Activated naive CD4-positive, alpha-beta T cell treated with anti-CD3 and anti-CD28 coated beads, Interleukin-2, amount 50 U/mL, for 24 hours (primary cell): Measurements from ENCODE around the gene MRPS15.

ENCODE experiments used
- H3K27ac Mint-ChIP-seq: one replicate; pipeline ENCODE4 v1.8.0; 2021; ENCODE audit warnings: mild to moderate bottlenecking, mixed read lengths
- H3K27me3 Mint-ChIP-seq: one replicate; pipeline ENCODE4 v1.8.0; 2021; ENCODE audit warnings: mixed read lengths
- H3K36me3 Mint-ChIP-seq: one replicate; pipeline ENCODE4 v1.8.0; 2021; ENCODE audit warnings: mixed read lengths
- H3K4me1 Mint-ChIP-seq: one replicate; pipeline ENCODE4 v1.8.0; 2021; ENCODE audit warnings: mixed read lengths
- H3K4me3 Mint-ChIP-seq: one replicate; pipeline ENCODE4 v1.8.0; 2021; ENCODE audit warnings: mild to moderate bottlenecking, mixed read lengths
- H3K9me3 Mint-ChIP-seq: one replicate; pipeline ENCODE4 v1.8.0; 2021; ENCODE audit warnings: mixed read lengths

The MRPS15 gene

DNA sequence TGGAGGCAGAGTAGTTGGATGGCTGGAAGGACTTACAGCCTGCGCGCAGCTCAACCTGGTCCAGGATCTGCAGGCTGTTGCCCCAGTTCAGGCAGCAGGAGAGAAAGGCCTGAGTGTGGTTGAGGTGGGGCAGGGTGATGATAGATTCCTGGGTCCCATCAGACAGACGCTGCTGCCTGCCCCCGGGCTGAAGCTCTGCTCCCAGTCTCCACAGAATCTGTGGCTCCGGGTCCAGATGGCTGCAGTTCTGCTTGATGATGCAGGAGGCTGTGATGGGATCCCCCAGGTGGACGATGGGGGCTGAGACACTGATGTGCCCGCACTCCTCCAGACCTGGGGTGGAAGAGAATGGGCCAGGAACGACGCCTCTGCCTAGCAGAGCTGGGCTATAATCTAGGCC lies 11.2 kb upstream of the MRPS15 start:
- no peak overlapping the region for H3K27ac Mint-ChIP-seq
- H3K27me3 Mint-ChIP-seq = no peaks in the 10 kb centered on the region
- H3K4me3 Mint-ChIP-seq = no peak overlapping the region
- no peaks in the 10 kb centered on the region for H3K36me3 Mint-ChIP-seq
- no peaks in the 10 kb centered on the region for H3K9me3 Mint-ChIP-seq
- H3K4me1 Mint-ChIP-seq = no peaks in the 10 kb centered on the region

DNA sequence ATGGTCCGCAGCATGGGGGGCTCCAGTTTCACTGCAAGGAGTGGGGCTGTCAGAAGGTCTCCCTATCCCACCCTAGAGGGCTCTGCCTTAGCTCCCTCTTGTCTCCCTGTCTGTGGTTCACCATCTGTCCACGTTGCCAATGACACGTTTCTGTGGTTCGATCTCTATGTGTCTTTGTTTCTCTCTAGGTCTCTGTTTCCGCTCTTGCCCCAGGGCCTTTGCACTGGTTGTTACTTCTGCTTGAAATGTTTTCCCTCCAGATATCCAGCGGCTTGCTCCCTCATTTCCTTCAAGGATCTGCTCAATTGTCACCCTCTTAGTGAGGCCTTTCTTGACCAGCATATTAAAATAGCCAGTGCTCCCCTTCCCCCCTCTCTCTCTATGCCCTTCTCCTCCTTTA lies 8.5 kb upstream of the MRPS15 start:
- no peaks in the 10 kb centered on the region for H3K9me3 Mint-ChIP-seq
- no peak overlapping the region for H3K27ac Mint-ChIP-seq
- no peaks in the 10 kb centered on the region for H3K27me3 Mint-ChIP-seq
- H3K4me3 Mint-ChIP-seq = no peak overlapping the region
- H3K36me3 Mint-ChIP-seq = no peaks in the 10 kb centered on the region
- no peaks in the 10 kb centered on the region for H3K4me1 Mint-ChIP-seq

DNA sequence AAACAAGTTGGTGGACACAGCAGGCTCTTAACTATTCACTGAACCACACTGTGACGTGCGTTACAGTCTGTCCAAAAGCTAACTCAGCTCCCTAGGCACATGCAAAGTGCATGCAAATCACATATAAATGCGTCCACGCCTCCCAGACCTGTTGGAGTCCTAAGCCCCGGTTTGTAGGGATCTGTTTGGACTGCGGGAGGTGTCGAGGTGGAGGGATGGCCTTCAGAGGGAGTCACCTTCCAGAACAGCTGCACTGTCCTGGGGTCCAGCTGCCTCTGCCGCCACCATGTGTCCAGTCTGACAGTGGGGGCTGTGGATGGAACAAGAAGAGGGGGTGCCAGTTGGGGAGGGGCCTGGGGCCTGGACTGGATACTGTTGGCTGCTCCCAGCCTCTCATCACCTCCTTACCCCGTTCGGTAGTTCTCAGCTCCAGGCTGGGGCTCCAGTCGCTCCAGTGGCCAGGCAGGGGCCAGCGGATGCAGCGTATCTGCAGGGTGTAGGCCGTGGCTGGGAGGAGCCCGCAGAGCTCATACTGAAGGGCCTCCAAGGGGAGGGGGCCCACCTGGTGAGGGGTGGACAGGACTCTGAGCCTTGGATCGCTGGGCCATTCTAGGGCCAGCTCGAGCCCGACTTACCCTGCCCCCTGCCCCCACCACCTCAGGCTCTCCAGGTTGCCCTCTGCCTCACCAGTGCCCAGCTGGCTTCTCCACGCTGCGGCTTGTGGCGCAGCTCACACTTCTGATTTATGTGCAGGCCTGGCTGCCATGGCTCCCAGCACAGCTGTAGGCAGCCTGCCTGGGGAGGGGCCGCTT lies 7.9 kb upstream of the MRPS15 start:
- H3K36me3 Mint-ChIP-seq = no peaks in the 10 kb centered on the region
- no peak overlapping the region for H3K4me3 Mint-ChIP-seq
- H3K27me3 Mint-ChIP-seq = no peaks in the 10 kb centered on the region
- H3K9me3 Mint-ChIP-seq = no peaks in the 10 kb centered on the region
- H3K27ac Mint-ChIP-seq = no peak overlapping the region
- no peaks in the 10 kb centered on the region for H3K4me1 Mint-ChIP-seq

DNA sequence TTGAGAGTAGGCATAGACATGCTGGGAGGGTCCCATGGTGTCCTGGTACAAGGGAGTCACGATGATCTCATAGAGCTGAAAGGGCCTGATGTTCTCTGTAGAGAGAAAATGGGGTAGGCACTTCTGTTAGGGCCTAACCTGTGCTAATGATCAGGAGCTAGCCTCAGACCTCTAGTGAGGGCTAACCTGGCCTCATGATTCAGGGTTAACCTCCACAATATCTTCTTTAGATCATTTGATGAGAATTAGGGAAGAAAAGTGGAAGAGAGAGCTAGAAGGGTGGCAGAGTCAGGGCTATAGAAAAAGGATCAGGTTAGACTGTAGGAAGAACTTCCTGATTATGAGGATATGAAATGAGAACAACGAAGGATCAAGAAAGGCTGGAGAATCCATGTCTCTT lies 5.0 kb upstream of the MRPS15 start:
- Mint-ChIP-seq H3K4me3 (no peak overlapping the region), H3K36me3 (no peaks in the 10 kb centered on the region), H3K27ac (no peak overlapping the region), H3K9me3 (no peaks in the 10 kb centered on the region), H3K4me1 (peaks cover 8% of the 10 kb centered on the region), H3K27me3 (no peaks in the 10 kb centered on the region)

DNA sequence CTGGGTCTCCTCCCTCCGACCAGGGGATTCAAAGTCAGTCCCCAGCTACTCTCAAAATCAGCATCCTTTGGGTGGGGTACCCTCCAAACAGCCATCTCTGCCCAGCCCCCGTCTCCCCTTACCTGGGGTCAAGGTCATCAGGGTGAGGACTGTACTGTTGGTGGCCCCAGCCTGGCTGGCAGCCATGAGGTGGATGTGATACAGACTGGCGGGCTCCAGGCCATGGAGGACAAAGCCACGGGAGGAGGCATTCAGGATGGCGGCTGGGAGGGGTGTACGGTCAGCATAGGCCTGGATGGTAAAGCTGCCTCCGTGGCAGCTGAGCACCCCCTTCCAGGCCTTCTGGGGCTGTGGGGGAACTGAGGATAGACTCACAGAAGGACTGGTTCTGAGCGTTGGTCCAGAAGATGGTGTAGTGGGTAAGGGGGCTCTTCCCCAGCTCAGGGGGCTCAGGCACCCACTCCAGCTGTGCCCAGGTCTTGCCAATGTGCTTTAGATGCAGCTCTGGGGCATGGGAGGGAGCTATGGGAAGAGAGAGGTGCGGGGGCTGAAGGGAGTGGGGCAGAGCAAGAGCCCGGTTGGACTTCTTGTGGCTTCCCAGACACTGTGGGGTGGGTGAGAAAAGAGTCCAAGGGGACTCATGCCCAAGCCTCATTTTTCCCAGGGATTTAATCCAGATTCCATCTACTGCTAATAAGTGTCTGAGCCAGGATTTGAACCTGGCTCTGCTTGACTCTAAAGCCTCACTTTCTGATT lies 3.7 kb upstream of the MRPS15 start:
- Mint-ChIP-seq H3K36me3 (no peaks in the 10 kb centered on the region), H3K4me3 (no peak overlapping the region), H3K4me1 (peaks cover 20% of the 10 kb centered on the region), H3K27ac (no peak overlapping the region), H3K9me3 (no peaks in the 10 kb centered on the region), H3K27me3 (no peaks in the 10 kb centered on the region)

DNA sequence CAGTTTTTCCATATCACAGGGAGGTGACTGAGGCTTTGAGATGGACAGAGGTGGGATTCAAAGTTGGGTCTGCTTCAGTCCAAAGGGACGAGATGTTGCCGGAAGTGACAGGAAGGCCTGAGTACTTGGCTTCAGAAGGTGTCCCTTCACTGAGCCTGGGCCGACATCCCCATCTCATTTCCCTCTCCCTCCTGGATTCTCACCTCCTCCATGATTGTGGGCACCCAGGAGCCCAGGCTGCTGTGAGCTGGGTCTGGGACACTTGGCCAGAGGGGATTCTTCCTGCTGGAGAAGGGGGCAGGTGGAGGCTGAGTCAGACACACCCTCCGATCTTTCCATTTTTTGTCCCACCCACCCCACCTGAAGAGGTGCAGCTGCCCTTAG lies 2.8 kb upstream of the MRPS15 start:
- Mint-ChIP-seq H3K9me3 (no peaks in the 10 kb centered on the region), H3K27me3 (no peaks in the 10 kb centered on the region), H3K36me3 (no peaks in the 10 kb centered on the region), H3K4me1 (peaks cover 20% of the 10 kb centered on the region), H3K27ac (no peak overlapping the region), H3K4me3 (no peak overlapping the region)

DNA sequence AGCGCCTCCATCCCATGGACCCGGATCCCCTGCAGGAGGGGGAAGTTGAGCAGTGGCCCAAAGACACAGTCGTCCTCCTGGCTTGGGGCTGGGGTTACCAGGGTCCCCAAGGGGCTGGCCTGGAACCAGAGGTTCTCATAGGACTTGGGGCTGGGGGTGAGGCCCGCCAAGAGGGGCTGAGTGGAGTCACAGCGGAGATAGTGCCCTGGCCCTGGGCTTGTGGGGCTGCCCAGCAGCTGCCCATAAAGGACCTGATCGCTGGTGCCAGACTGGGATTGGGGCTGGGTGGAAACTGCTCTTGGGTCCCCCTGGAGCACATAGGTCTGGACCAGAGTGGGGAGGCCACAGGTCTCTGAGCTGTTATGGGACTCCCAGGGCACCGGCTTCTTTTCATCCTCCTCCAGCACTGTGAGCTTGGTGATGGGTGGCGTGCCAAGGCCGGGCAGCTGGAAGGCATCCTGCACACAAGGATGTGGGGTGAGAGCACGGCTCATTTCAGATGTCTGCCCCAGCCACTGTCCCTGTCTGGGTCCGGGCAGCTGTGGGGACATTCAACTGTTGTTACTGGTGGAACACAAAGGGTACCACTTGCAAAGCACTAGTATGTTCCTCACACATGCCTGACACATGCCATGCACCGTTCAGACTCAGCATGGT lies 2.3 kb upstream of the MRPS15 start:
- H3K9me3 Mint-ChIP-seq = no peaks in the 10 kb centered on the region
- H3K27me3 Mint-ChIP-seq = no peaks in the 10 kb centered on the region
- no peaks in the 10 kb centered on the region for H3K36me3 Mint-ChIP-seq
- H3K27ac Mint-ChIP-seq = no peak overlapping the region
- peaks cover 20% of the 10 kb centered on the region for H3K4me1 Mint-ChIP-seq
- no peak overlapping the region for H3K4me3 Mint-ChIP-seq

DNA sequence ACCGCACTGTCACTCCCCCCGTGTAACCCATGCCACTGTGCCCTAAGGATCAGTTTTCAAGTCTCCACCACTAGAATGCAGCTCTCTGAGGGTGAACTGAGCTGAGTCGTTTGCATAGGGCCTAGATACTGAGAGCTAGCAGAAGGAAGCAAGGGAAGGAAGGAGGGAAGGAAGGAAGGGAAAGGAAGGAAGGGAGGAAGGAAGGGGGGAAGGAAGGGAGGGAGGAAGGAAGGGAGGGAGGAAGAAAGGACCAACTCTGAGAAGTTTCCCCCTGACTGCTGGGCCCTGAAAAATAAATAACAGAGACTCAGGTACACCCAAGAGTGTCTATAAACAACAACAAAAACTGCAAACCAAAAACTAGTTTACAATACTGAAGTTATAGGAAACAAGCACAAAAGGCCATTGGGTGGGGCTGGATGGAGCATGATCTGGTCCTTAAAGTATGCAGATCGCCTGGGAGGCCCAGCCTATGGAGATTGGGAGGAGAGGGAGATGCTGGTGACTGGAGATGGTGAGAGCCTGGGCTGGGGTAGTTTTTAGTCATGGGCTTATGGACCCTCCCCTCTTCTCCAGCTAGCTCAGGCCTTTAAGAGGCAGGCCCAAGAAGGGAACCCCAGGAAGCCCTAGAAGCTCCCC lies 1.7 kb upstream of the MRPS15 start:
- Mint-ChIP-seq H3K36me3 (peaks cover 3% of the 10 kb centered on the region), H3K27ac (peak overlapping the region; percentile 99), H3K27me3 (no peaks in the 10 kb centered on the region), H3K9me3 (no peaks in the 10 kb centered on the region), H3K4me3 (no peak overlapping the region), H3K4me1 (peaks cover 20% of the 10 kb centered on the region)

DNA sequence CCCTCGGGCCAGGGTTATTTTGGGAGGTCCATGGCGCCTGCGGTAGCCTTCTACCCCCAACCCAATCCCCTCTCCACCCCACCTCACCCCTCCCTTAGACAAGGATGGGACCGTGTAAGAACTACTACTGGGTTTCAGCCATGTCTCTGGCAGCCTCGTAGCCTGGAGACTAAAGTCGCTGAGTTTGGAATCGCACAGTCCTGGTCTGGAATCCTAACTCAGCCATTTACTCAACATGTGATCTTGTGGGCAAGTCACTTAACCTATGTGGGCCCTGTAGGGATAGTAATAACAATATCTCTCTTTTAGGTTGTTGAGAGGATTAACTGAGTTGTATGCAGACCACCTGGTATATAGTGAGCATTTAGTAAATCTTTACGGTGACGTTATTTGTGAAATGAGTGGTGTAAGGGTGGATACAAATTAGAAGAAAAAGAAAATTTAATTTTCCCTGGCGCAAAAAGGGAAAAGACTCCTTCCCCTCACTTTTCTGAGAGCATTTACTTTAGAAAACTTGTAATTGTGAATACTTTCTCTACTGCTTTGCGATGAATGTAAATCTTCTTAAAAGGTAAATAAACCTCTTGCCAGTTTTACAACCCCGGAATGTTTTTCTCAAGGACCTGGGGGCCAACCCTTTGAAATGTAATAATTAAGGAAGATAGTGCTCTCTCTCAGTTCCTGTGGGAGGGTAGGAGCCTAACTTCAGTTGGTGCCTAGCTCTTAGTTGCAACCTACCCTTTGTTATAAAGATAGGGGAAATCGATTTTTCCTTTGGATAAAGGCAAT lies 615 bp upstream of the MRPS15 start:
- no peaks in the 10 kb centered on the region for H3K27me3 Mint-ChIP-seq
- H3K4me3 Mint-ChIP-seq = peak overlapping the region; percentile 97
- peaks cover 4% of the 10 kb centered on the region for H3K36me3 Mint-ChIP-seq
- peaks cover 20% of the 10 kb centered on the region for H3K4me1 Mint-ChIP-seq
- H3K9me3 Mint-ChIP-seq = no peaks in the 10 kb centered on the region
- H3K27ac Mint-ChIP-seq = peak overlapping the region; percentile 99

DNA sequence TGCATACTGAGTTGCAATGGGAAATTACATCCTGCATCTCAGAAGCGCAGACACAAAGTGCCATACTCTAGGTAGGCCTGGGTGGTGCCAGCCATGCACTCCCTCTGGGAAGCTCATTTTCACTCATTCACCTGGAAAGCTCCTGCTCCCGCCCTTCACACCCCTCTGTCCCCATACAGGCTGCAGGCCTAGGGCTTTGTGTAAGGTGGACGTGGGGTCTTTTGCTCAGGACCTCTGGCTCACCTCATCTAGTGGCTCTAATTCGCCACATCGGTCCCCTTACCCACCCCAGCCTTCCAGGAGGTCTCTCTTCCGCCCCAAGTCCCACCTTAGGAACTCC lies 751 bp downstream of the MRPS15 start:
- peak overlapping the region; percentile 99 for H3K27ac Mint-ChIP-seq
- peaks cover 10% of the 10 kb centered on the region for H3K36me3 Mint-ChIP-seq

DNA sequence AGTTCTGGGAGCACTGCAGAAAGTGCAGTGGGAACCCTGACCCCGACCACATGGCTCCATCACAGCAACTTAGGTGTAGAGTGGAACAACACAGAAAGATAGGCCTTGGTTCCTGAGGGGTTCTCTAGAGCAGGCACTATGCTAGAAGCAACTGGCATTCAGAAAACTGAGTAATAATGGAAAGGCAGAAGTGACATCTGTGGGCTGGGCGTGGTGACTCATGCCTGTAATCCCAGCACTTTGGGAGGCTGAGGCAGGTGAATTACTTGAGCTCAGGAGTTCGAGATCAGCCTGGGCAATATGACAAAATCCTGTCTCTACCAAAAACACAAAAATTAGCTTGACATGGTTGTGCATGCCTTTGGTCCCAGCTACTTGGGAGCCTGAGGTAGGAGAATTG lies 5.3 kb downstream of the MRPS15 start:
- Mint-ChIP-seq H3K4me1 (peaks cover 41% of the 10 kb centered on the region), H3K36me3 (peaks cover 16% of the 10 kb centered on the region), H3K9me3 (no peaks in the 10 kb centered on the region), H3K4me3 (peak overlapping the region; percentile 67), H3K27me3 (no peaks in the 10 kb centered on the region), H3K27ac (peak overlapping the region; percentile 97)

More for the DNA sequence above, 751 bp downstream of the MRPS15 start:
- Mint-ChIP-seq H3K27me3 (no peaks in the 10 kb centered on the region), H3K9me3 (no peaks in the 10 kb centered on the region), H3K4me1 (peaks cover 33% of the 10 kb centered on the region), H3K4me3 (peak overlapping the region; percentile 97)

DNA sequence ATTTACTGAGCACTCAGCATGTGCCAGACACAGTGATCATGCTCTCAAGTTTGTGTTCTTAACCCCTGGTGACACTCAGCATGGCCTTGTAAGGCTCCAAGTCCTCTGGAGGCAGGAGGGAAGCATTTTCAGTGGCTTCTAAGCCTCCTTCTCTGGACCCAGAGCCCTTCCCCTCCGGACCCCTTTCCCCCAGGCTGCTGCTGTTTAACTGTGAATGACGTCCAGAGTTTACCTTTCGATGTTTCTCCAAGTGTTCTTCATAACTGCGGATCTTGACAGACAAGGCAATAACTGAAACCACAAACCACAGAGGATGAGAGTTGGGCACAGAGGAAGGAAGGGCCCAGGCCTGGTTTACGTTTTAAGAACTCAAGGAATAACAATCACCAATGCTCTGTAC lies 6.5 kb downstream of the MRPS15 start:
- H3K4me3 Mint-ChIP-seq = peak overlapping the region; percentile 61
- H3K36me3 Mint-ChIP-seq = peaks cover 16% of the 10 kb centered on the region
- no peaks in the 10 kb centered on the region for H3K27me3 Mint-ChIP-seq
- no peaks in the 10 kb centered on the region for H3K9me3 Mint-ChIP-seq
- peaks cover 32% of the 10 kb centered on the region for H3K4me1 Mint-ChIP-seq
- peak overlapping the region; percentile 76 for H3K27ac Mint-ChIP-seq

DNA sequence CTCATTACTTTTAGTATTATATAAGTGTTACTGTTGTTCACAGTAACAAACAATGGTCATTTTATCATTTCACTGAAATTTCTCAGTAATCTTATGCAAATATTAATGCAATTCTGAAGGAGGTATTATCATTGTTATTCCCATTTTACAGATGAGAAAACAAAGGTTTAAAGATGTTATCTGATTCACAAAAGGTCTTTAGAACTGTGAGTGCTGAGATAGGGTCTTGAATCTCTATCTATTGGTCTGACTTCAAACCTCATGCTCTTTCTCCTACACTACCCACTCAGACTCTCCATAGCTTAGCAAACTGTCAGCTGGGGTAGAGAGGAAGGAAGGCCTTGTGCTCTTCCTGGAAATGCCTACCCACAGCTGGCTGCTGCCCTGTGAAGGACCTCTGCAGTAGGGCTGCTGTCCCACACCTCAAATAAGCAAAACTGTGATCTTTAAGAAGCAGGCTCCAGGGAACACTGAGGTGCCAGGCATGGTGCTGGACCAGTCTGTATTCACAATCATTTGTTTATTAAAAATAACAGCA lies 7.7 kb downstream of the MRPS15 start:
- Mint-ChIP-seq H3K4me3 (no peak overlapping the region), H3K36me3 (peaks cover 16% of the 10 kb centered on the region)

DNA sequence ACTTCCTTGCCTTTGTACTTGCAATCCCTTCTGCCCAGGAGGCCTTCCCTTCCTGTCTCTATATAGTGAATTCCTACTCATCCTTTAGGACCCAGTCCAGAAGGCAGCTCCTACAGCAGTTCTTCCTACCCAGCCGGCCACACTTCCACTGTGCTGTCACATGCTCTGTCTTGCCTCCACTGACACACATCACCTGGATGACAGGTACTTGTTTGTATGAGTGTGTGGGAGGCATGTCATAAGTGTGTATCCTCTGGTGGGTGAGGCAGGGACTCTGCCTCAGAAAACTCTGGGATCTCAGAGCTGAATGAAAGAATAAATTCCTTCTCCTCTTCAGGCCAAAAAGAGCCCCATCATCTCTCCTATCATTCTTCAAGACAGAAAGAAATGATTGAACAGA lies 8.8 kb downstream of the MRPS15 start:
- Mint-ChIP-seq H3K4me3 (no peak overlapping the region), H3K27ac (peak overlapping the region; percentile 30), H3K4me1 (peaks cover 43% of the 10 kb centered on the region), H3K9me3 (no peaks in the 10 kb centered on the region), H3K27me3 (no peaks in the 10 kb centered on the region), H3K36me3 (peaks cover 12% of the 10 kb centered on the region)

More for the DNA sequence above, 7.7 kb downstream of the MRPS15 start:
- Mint-ChIP-seq H3K27ac (peak overlapping the region; percentile 51), H3K4me1 (peaks cover 39% of the 10 kb centered on the region), H3K27me3 (no peaks in the 10 kb centered on the region), H3K9me3 (no peaks in the 10 kb centered on the region)
